Heart right ventricle (tissue), 16 donors: ENCODE results near the gene CCP110. TPM values are rescaled to one million over a fixed set of nuclear protein-coding genes. Genes with fewer than 3 reads are reported as not detected.

ENCODE experiments used
- ATAC-seq, 8 donors: fragments of 200-7000 bp; cut with Tn5 transposase; one replicate each; pipeline ENCODE4 v1.9.1; 2020; ENCODE audit warnings: mild to moderate bottlenecking in 8 of 8, moderate library complexity in 8 of 8, moderate number of reproducible peaks in 1 of 8
- DNase-seq, 2 donors: peaks; one replicate each; pipeline ENCODE4 v3.0.0-alpha.2; 2020
- H3K27ac ChIP-seq, 10 donors: fragments of 200-600 bp; sonication (generic) in 2 of 10; one replicate each; pipeline versions ENCODE4 v1.5.0 to v1.8.0; 2020 to 2022; ENCODE audit warnings: mild to moderate bottlenecking in 3 of 10
- H3K27me3 ChIP-seq, 7 donors: fragments of 200-600 bp; one replicate each; pipeline ENCODE4 v1.8.0; 2021 to 2022; ENCODE audit warnings: mild to moderate bottlenecking in 2 of 7
- H3K36me3 ChIP-seq, 9 donors: fragments of 200-600 bp; sonication (generic) in 1 of 9; one replicate each; pipeline versions ENCODE4 v1.5.0 to v1.8.0; 2020 to 2022; ENCODE audit warnings: mild to moderate bottlenecking in 2 of 9
- H3K4me1 ChIP-seq, 9 donors: fragments of 200-600 bp; sonication (generic) in 1 of 9; one replicate each; pipeline versions ENCODE4 v1.5.0 to v1.8.0; 2020 to 2022; ENCODE audit warnings: mild to moderate bottlenecking in 4 of 9
- H3K4me3 ChIP-seq, 10 donors: fragments of 200-600 bp; sonication (generic) in 2 of 10; one replicate each; pipeline versions ENCODE4 v1.5.0 to v1.8.0; 2020 to 2022; ENCODE audit warnings: mild to moderate bottlenecking in 7 of 10, moderate library complexity in 2 of 10
- H3K9me3 ChIP-seq, 11 donors: fragments of 200-600 bp in 10 of 11; sonication (generic) in 2 of 11; one replicate each; pipeline versions ENCODE4 v1.5.0 to v1.8.0; 2013 to 2022; ENCODE audit warnings: mild to moderate bottlenecking in 2 of 11, control low read depth in 1 of 11, moderate library complexity in 1 of 11
- WGBS, 2 donors: extraction: QIAGEN DNeasy Blood & Tissue Kit; methylation state at CpG; one replicate each; pipeline ENCODE4 v1.1.7; 2013; ENCODE audit warnings: inconsistent platforms in 1 of 2; 5-methylcytosine and 5-hydroxymethylcytosine counted together
- intact Hi-C, 10 donors: fragments of 100-400 bp; cut with DNase I; formaldehyde crosslinking; loops; one replicate each; pipeline versions ENCODE4 v1.11.1 to v1.14.2; 2022
- polyA plus RNA-seq, 2 donors: library from polyadenylated mRNA; stranded (reverse); fragments of 200-250 nt; gene quantifications; one replicate each; pipeline ENCODE4 v1.2.3, GENCODE V29; 2013
- total RNA-seq, 10 donors: library from RNA; stranded (reverse); fragmentation: NEBNext Ultra II Directional in 3 of 10; extraction: Animal tissue kit (Norgen Biotek cat#: 25700) in 3 of 10; gene quantifications; one replicate each; pipeline versions ENCODE4 v1.2.1 to v1.2.4, GENCODE V29; 2021 to 2023
- TF ChIP-seq, protein P1 (sequence below), 9 donors: fragments of 200-600 bp; sonication (generic) in 2 of 9; IDR thresholded peaks; one replicate each; pipeline versions ENCODE4 v1.5.0 to v1.8.0; 2021 to 2022; ENCODE audit warnings: antibody characterized with exemption in 9 of 9, mild to moderate bottlenecking in 5 of 9, moderate library complexity in 1 of 9
- donor health status: Arrhythmogenic right ventricular cardiomyopathy.
- donor health status: ischemic (EF 13 %, LVEDD 7.1; RV severe dilation, severe dysfunction).
- donor health status: healthy with polysubstance abuse.
- donor health status: DM: no; HTN: yes; CAD: no.
- donor health status: DM: no; HTN: no; CAD: no.
- donor health status: ischemic (EF 25% LVEDD 6.9; RV normal size, moderate dysfunction).
- donor health status: ischemic (EF 25% LVEDD 5.7; RV mildly dilated, moderate dysfunction).
- donor health status: healthy.
- donor health status: DM: yes; HTN: yes; CAD: no.
- donor health status: Ischemic cardiomyopathy.
- donor health status: ischemic (EF 35%, LVEDD 5.7; RV mildly dilated, moderate dysfunction).
- donor health status: nonischemic (EF 11% LVEDD 7.7; RV severe dilation, severe dysfunction).
- donor health status: DM: yes; HTN: yes; CAD: no.
- donor health status: PGD.
- donor health status: ischemic (EF 29% LVEDD 5.4; RV normal size, mild dysfunction).
- donor health status: nonischemic (EF 23%, LVEDD 6.1; RV moderate dilation, normal function).

CCP110 gene
- total and polyA plus RNA-seq, 12 donors: 2.4 to 8.8 (median 7.6) TPM

- ATAC-seq: no peak
- H3K4me1 ChIP-seq: peaks cover 0 to 12% (median 0%) of the 10 kb centered on the region in 9 donors
- no peak overlapping the region for H3K4me3 ChIP-seq
- H3K9me3 ChIP-seq: no peaks in the 10 kb centered on the region
- TF ChIP-seq, protein P1, sequence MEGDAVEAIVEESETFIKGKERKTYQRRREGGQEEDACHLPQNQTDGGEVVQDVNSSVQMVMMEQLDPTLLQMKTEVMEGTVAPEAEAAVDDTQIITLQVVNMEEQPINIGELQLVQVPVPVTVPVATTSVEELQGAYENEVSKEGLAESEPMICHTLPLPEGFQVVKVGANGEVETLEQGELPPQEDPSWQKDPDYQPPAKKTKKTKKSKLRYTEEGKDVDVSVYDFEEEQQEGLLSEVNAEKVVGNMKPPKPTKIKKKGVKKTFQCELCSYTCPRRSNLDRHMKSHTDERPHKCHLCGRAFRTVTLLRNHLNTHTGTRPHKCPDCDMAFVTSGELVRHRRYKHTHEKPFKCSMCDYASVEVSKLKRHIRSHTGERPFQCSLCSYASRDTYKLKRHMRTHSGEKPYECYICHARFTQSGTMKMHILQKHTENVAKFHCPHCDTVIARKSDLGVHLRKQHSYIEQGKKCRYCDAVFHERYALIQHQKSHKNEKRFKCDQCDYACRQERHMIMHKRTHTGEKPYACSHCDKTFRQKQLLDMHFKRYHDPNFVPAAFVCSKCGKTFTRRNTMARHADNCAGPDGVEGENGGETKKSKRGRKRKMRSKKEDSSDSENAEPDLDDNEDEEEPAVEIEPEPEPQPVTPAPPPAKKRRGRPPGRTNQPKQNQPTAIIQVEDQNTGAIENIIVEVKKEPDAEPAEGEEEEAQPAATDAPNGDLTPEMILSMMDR (IDR thresholded peaks at IDR 0.05): no peak
- no peak for DNase-seq
- H3K27me3 ChIP-seq: no peaks in the 10 kb centered on the region
- intact Hi-C loops: no loop called here
- H3K36me3 ChIP-seq: no peaks in the 10 kb centered on the region
- H3K27ac ChIP-seq: no peak overlapping the region
- 67 to 71% methylated on average over 1 of the region's 1 CpG for WGBS, 2 donors
These were observed 33.1 kb upstream of the CCP110 start for GRCh38 chr16:19490619-19491018.

DNA sequence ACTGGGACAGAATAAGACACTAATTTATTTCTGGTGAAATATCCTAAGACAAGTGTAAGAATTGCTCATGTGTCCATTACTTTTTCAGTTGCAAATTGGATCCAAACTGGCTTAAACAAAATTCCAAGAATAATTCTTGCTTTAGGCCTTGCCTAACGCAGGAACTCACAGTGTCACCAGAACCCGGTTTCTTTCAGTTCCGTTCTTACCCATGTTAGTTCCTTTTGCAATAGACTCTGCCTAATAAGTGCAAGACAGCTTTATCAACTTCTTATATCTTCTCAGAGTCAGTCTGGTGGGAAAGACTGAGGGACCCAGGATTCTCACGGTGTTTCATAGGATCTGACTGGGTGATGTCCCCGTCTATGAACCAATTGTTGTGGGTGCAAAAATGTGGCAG lies 26.6 kb upstream of the CCP110 start:
- no peak overlapping the region for H3K4me3 ChIP-seq
- H3K36me3 ChIP-seq: peaks cover 0 to 48% (median 9%) of the 10 kb centered on the region in 9 donors
- TF ChIP-seq, protein P1 (IDR thresholded peaks at IDR 0.05): no peak
- WGBS, 2 donors: 81 to 82% methylated on average over 5 of the region's 5 CpGs
- ATAC-seq (no peak), DNase-seq (no peak)
- peak overlapping the region in 1 of 10 donors; percentile 26 for H3K27ac ChIP-seq
- H3K9me3 ChIP-seq: no peaks in the 10 kb centered on the region
- intact Hi-C loops: no loop called here
- H3K27me3 ChIP-seq: no peaks in the 10 kb centered on the region
- peaks cover 0 to 19% (median 0%) of the 10 kb centered on the region in 9 donors for H3K4me1 ChIP-seq

- H3K4me1 ChIP-seq: peaks cover 0 to 10% (median 0%) of the 10 kb centered on the region in 9 donors
- H3K36me3 ChIP-seq: peaks cover 0 to 66% (median 19%) of the 10 kb centered on the region in 9 donors
- H3K4me3 ChIP-seq: no peak overlapping the region
- ATAC-seq: no peak
- intact Hi-C loops: no loop called here
- TF ChIP-seq, protein P1 (IDR thresholded peaks at IDR 0.05): no peak
- no peak for DNase-seq
- no peaks in the 10 kb centered on the region for H3K27me3 ChIP-seq
- WGBS, 2 donors: 73 to 79% methylated on average over 5 of the region's 5 CpGs
- H3K9me3 ChIP-seq: no peaks in the 10 kb centered on the region
- H3K27ac ChIP-seq: no peak overlapping the region
These were observed 24.7 kb upstream of the CCP110 start for GRCh38 chr16:19499006-19499405.

GRCh38 chr16:19499481-19499880 lies 24.3 kb upstream of the CCP110 start:
- TF ChIP-seq, protein P1 (IDR thresholded peaks at IDR 0.05): no peak
- no peak for ATAC-seq
- Histone ChIP-seq H3K27me3 (no peaks in the 10 kb centered on the region), H3K4me1 (peaks cover 0 to 7% (median 0%) of the 10 kb centered on the region in 9 donors), H3K4me3 (no peak overlapping the region), H3K36me3 (peaks cover 0 to 71% (median 22%) of the 10 kb centered on the region in 9 donors), H3K27ac (no peak overlapping the region), H3K9me3 (no peaks in the 10 kb centered on the region)
- DNase-seq: no peak
- intact Hi-C loops: no loop called here
- WGBS, 2 donors: 70 to 90% methylated on average over 3 of the region's 3 CpGs
